H9 (cell line): Measurements from ENCODE around the gene WNT5B. TPM values are rescaled to one million over a fixed set of nuclear protein-coding genes. Genes with fewer than 3 reads are reported as not detected.

ENCODE experiments used
- DNase-seq: peaks from one replicate; pipeline ENCODE4 v3.0.0-alpha.2; 2017
- H2AFZ ChIP-seq: one replicate; pipeline ENCODE4 v1.6.1; 2013; ENCODE audit warnings: mild to moderate bottlenecking, low read length, control low read depth, moderate library complexity
- H2AK5ac ChIP-seq: 2 replicates; pipeline ENCODE4 v1.6.1; 2013; ENCODE audit warnings: low read length, control low read depth, mixed read lengths; ENCODE audit not compliant: insufficient read length
- H2BK120ac ChIP-seq: one replicate; pipeline ENCODE4 v1.6.1; 2013; ENCODE audit warnings: low read depth, mild to moderate bottlenecking, low read length, control low read depth, inconsistent platforms; ENCODE audit not compliant: poor library complexity, severe bottlenecking
- H2BK12ac ChIP-seq: 2 replicates; pipeline ENCODE4 v1.6.1; 2013; ENCODE audit warnings: low read length, control low read depth, mixed read lengths, low read depth; ENCODE audit not compliant: insufficient read length
- H2BK15ac ChIP-seq: 2 replicates; pipeline ENCODE4 v1.6.1; 2013; ENCODE audit warnings: low read depth, low read length, control low read depth
- H2BK20ac ChIP-seq: one replicate; pipeline ENCODE4 v1.6.1; 2013; ENCODE audit warnings: low read depth, mild to moderate bottlenecking, low read length, control low read depth, inconsistent platforms; ENCODE audit not compliant: poor library complexity, severe bottlenecking
- H2BK5ac ChIP-seq: 2 replicates; pipeline ENCODE4 v1.6.1; 2013; ENCODE audit warnings: low read length, control low read depth, mixed read lengths; ENCODE audit not compliant: insufficient read length
- H3K14ac ChIP-seq: 2 replicates; pipeline ENCODE4 v1.6.1; 2013; ENCODE audit warnings: low read length, control low read depth; ENCODE audit not compliant: insufficient read depth
- H3K18ac ChIP-seq: 2 replicates; pipeline ENCODE4 v1.6.1; 2013; ENCODE audit warnings: low read depth, mild to moderate bottlenecking, mixed read lengths, low read length, control low read depth; ENCODE audit not compliant: insufficient read length
- H3K23ac ChIP-seq: 2 replicates; pipeline ENCODE4 v1.6.1; 2013; ENCODE audit warnings: low read length, control low read depth, mixed read lengths, low read depth; ENCODE audit not compliant: insufficient read length
- H3K23me2 ChIP-seq: 2 replicates; pipeline ENCODE4 v1.6.1; 2013; ENCODE audit warnings: low read depth, mild to moderate bottlenecking, mixed read lengths, low read length, control low read depth; ENCODE audit not compliant: insufficient read length, poor library complexity, severe bottlenecking
- H3K27ac ChIP-seq: 2 replicates; pipeline ENCODE4 v1.5.1; 2013; ENCODE audit warnings: low read length, control low read depth, mixed read lengths, low read depth; ENCODE audit not compliant: insufficient read length
- H3K27me3 ChIP-seq: 2 replicates; pipeline ENCODE4 v1.6.1; 2013; ENCODE audit warnings: low read length, control low read depth, inconsistent platforms; ENCODE audit not compliant: insufficient read depth
- H3K4ac ChIP-seq: 2 replicates; pipeline ENCODE4 v1.6.1; 2013; ENCODE audit warnings: low read depth, mild to moderate bottlenecking, control low read depth, inconsistent platforms, low read length, moderate library complexity
- H3K4me1 ChIP-seq: 2 replicates; pipeline ENCODE4 v1.6.1; 2013; ENCODE audit warnings: low read length, control low read depth, inconsistent platforms; ENCODE audit not compliant: insufficient read depth
- H3K4me2 ChIP-seq: 2 replicates; pipeline ENCODE4 v1.6.1; 2013; ENCODE audit warnings: low read length, control low read depth, mixed read lengths; ENCODE audit not compliant: insufficient read length, insufficient read depth
- H3K56ac ChIP-seq: 2 replicates; pipeline ENCODE4 v1.6.1; 2013; ENCODE audit warnings: low read depth, mild to moderate bottlenecking, mixed read lengths, low read length, control low read depth; ENCODE audit not compliant: insufficient read length
- H3K79me1 ChIP-seq: 2 replicates; pipeline ENCODE4 v1.6.1; 2013; ENCODE audit warnings: low read depth, mild to moderate bottlenecking, moderate library complexity, low read length, control low read depth, inconsistent platforms; ENCODE audit not compliant: insufficient read depth, poor library complexity, severe bottlenecking
- H3K79me2 ChIP-seq: 2 replicates; pipeline ENCODE4 v1.6.1; 2013; ENCODE audit warnings: low read length, control low read depth, inconsistent platforms; ENCODE audit not compliant: insufficient read depth
- H3K9ac ChIP-seq: 2 replicates; pipeline ENCODE4 v1.6.1; 2013; ENCODE audit warnings: low read length, control low read depth, mixed read lengths; ENCODE audit not compliant: insufficient read length; ENCODE audit errors: extremely low read depth
- H3K9me3 ChIP-seq: one replicate; pipeline ENCODE4 v1.6.1; 2013; ENCODE audit warnings: low read depth, low read length, inconsistent platforms; ENCODE audit not compliant: control insufficient read depth
- H3T11ph ChIP-seq: one replicate; pipeline ENCODE4 v1.6.1; 2013; ENCODE audit warnings: mild to moderate bottlenecking, low read length, control low read depth, inconsistent platforms
- H4K20me1 ChIP-seq: one replicate; pipeline ENCODE4 v1.6.1; 2013; ENCODE audit not compliant: control insufficient read depth, insufficient read length, insufficient read depth
- H4K5ac ChIP-seq: 2 replicates; pipeline ENCODE4 v1.6.1; 2013; ENCODE audit warnings: low read depth, mild to moderate bottlenecking, mixed read lengths, low read length, control low read depth; ENCODE audit not compliant: insufficient read length
- H4K8ac ChIP-seq: replicated peaks from 2 replicates; pipeline ENCODE4 v1.6.1; 2013; ENCODE audit warnings: low read length, control low read depth, mixed read lengths, low read depth; ENCODE audit not compliant: insufficient read length
- H4K91ac ChIP-seq: 2 replicates; pipeline ENCODE4 v1.6.1; 2013; ENCODE audit warnings: low read depth, mild to moderate bottlenecking, moderate library complexity, mixed read lengths, low read length, control low read depth; ENCODE audit not compliant: insufficient read length
- H3K27ac Mint-ChIP-seq, 3 experiments: 2 replicates in 2 of 3; 3 replicates in 1 of 3; pipeline ENCODE4 v1.8.0; 2020 to 2021; ENCODE audit warnings: mixed read lengths in 3 of 3, mild to moderate bottlenecking in 1 of 3, moderate library complexity in 1 of 3
- H3K27me3 Mint-ChIP-seq: 2 replicates; pipeline ENCODE4 v1.8.0; 2021; ENCODE audit warnings: low read depth, mild to moderate bottlenecking, moderate library complexity, mixed read lengths
- H3K36me3 Mint-ChIP-seq, 3 experiments: 2 replicates in 2 of 3; 3 replicates in 1 of 3; pipeline ENCODE4 v1.8.0; 2020 to 2021; ENCODE audit warnings: low read depth in 3 of 3, mixed read lengths in 3 of 3; ENCODE audit not compliant: insufficient read depth in 1 of 3
- H3K4me1 Mint-ChIP-seq, 2 experiments: 2 replicates each; pipeline ENCODE4 v1.8.0; 2020; ENCODE audit warnings: mixed read lengths in 2 of 2
- H3K4me3 Mint-ChIP-seq, 2 experiments: 2 replicates in 1 of 2; 3 replicates in 1 of 2; pipeline ENCODE4 v1.8.0; 2020 to 2021; ENCODE audit warnings: mild to moderate bottlenecking in 2 of 2, mixed read lengths in 2 of 2, moderate library complexity in 1 of 2
- H3K9me3 Mint-ChIP-seq, 2 experiments: 2 replicates in 1 of 2; 3 replicates in 1 of 2; pipeline ENCODE4 v1.8.0; 2020; ENCODE audit warnings: mild to moderate bottlenecking in 2 of 2, mixed read lengths in 2 of 2, moderate library complexity in 1 of 2
- CTCF ChIP-seq: fragments of 200-600 bp; sonication (generic); conservative IDR thresholded peaks from 3 replicates; pipeline ENCODE4 v1.8.0; 2021; ENCODE audit warnings: antibody characterized with exemption, mild to moderate bottlenecking
- whole genome bisulfite sequencing: extraction: QIAGEN DNeasy Blood & Tissue Kit; methylation state at CpG from one replicate; pipeline ENCODE4 v1.1.7; 2013; ENCODE audit warnings: missing lambda C conversion rate, low lambda C conversion rate, mixed read lengths; ENCODE audit not compliant: insufficient read length; ENCODE audit errors: extremely low coverage; 5-methylcytosine and 5-hydroxymethylcytosine counted together
- total RNA-seq: library from RNA; stranded (reverse); gene quantifications from 2 replicates; pipeline ENCODE4 v1.2.1, GENCODE V29; 2021

WNT5B gene
- total RNA-seq, 1 experiment from 2014 or later = 1.5 TPM

GRCh38 chr12:1605129-1606020, 23.7 kb upstream of the WNT5B start:
- Mint-ChIP-seq H3K27ac (no peak overlapping the region), H3K4me3 (peak overlapping the region; percentile 62 to 69), H3K4me1 (peaks cover 16 to 20% of the 10 kb centered on the region in 2 experiments), H3K9me3 (no peaks in the 10 kb centered on the region), H3K36me3 (no peaks in the 10 kb centered on the region), H3K27me3 (peaks cover 57% of the 10 kb centered on the region)
- Histone ChIP-seq H3K9me3 (no peaks in the 10 kb centered on the region), H3K56ac (no peak overlapping the region), H2BK120ac (no peak overlapping the region), H3K9ac (no peak overlapping the region), H3K79me1 (no peaks in the 10 kb centered on the region), H2AK5ac (no peak overlapping the region), H4K20me1 (no peaks in the 10 kb centered on the region), H3T11ph (no peak overlapping the region), H3K79me2 (no peaks in the 10 kb centered on the region), H3K4ac (no peak overlapping the region), H4K5ac (no peak overlapping the region), H3K4me2 (peak overlapping the region; percentile 52), H3K14ac (no peak overlapping the region), H3K18ac (no peak overlapping the region), H3K4me1 (0 out of 2 replicates have a peak, but pooled peaks cover 2% of the 10 kb centered on the region), H4K8ac (no peak overlapping the region), H3K27ac (no peak overlapping the region), H3K23me2 (peaks cover 6% of the 10 kb centered on the region), H2AFZ (no peak overlapping the region), H2BK15ac (no peak overlapping the region), H3K23ac (no peak overlapping the region), H2BK5ac (no peak overlapping the region), H4K91ac (no peak overlapping the region), H3K27me3 (peaks cover 2% of the 10 kb centered on the region; the same call in 1 of the 2 replicates), H2BK12ac (no peak overlapping the region), H2BK20ac (no peak overlapping the region)
- DNase-seq = peak; percentile 74
- WGBS = no CpG with 5 or more reads among the region's 22 CpGs
- TF ChIP-seq CTCF = peak; percentile 84
